SK-N-SH (cell line): Measurements from ENCODE around the gene TRDMT1. TPM values are rescaled to one million over a fixed set of nuclear protein-coding genes. Genes with fewer than 3 reads are reported as not detected.

ENCODE experiments used
- CTCF ChIA-PET: fragments of 300-600, 350-600 bp; formaldehyde crosslinking; extraction: SDS; loops from one replicate; lab custom pipeline; 2021; lab: Yijun Ruan, JAX
- POLR2A ChIA-PET: fragments of 350-600 bp; sonication (Branson Sonifier 250); formaldehyde crosslinking; extraction: SDS; loops from one replicate; lab custom pipeline; 2020; ENCODE audit warnings: antibody characterized with exemption, inconsistent platforms; lab: Yijun Ruan, JAX
- DNase-seq: peaks from one replicate; pipeline ENCODE4 v3.0.0; 2012
- H2AFZ ChIP-seq: fragments of 200-600 bp; sonication (generic); 2 replicates; pipeline ENCODE4 v1.8.1; 2016; ENCODE audit warnings: antibody characterized with exemption, mild to moderate bottlenecking, low read depth
- H3F3A ChIP-seq: fragments of 200-600 bp; sonication (generic); replicated peaks from 2 replicates; pipeline ENCODE3; 2016; ENCODE audit warnings: antibody characterized with exemption, mild to moderate bottlenecking; ENCODE audit not compliant: insufficient read depth
- H3K27ac ChIP-seq, 2 experiments: fragments of 200-500 bp in 1 of 2; fragments of 200-600 bp in 1 of 2; sonication (Bioruptor generic) in 1 of 2; sonication (generic), shearing (Covaris generic) in 1 of 2; 2 replicates each; pipeline versions ENCODE4 v1.5.1 to v1.6.1; 2014 to 2016; ENCODE audit warnings: low read depth in 2 of 2, inconsistent platforms in 1 of 2, low read length in 1 of 2, mild to moderate bottlenecking in 1 of 2, mixed read lengths in 1 of 2
- H3K27me3 ChIP-seq: fragments of 200-600 bp; sonication (generic), shearing (Covaris generic); 2 replicates; pipeline ENCODE4 v1.6.1; 2016; ENCODE audit warnings: mixed run types; ENCODE audit not compliant: insufficient read depth
- H3K36me3 ChIP-seq, 2 experiments: fragments of 200-500 bp in 1 of 2; fragments of 200-600 bp in 1 of 2; sonication (Bioruptor generic) in 1 of 2; sonication (generic) in 1 of 2; replicated peaks in 1 of 2; 2 replicates each; pipeline versions ENCODE3 to v1.5.1; 2014 to 2016; ENCODE audit warnings: low read length in 1 of 2, mild to moderate bottlenecking in 1 of 2; ENCODE audit not compliant: insufficient read depth in 2 of 2, control insufficient read depth in 1 of 2
- H3K4me1 ChIP-seq, 2 experiments: fragments of 200-500 bp in 1 of 2; fragments of 200-600 bp in 1 of 2; sonication (Bioruptor generic) in 1 of 2; sonication (generic), shearing (Covaris generic) in 1 of 2; 2 replicates each; pipeline versions ENCODE4 v1.5.1 to v1.6.1; 2014 to 2016; ENCODE audit warnings: low read depth in 1 of 2, low read length in 1 of 2, mixed run types in 1 of 2; ENCODE audit not compliant: insufficient read depth in 2 of 2, control insufficient read depth in 1 of 2
- H3K4me2 ChIP-seq: fragments of 200-600 bp; sonication (generic), shearing (Covaris generic); 2 replicates; pipeline ENCODE4 v1.6.1; 2017; ENCODE audit warnings: mixed run types
- H3K4me3 ChIP-seq, 2 experiments: fragments of 200-500 bp in 1 of 2; fragments of 200-600 bp in 1 of 2; sonication (Bioruptor generic) in 1 of 2; sonication (generic), shearing (Covaris generic) in 1 of 2; 2 replicates each; pipeline versions ENCODE4 v1.5.1 to v1.8.1; 2014 to 2016; ENCODE audit warnings: low read depth in 2 of 2, inconsistent platforms in 1 of 2, low read length in 1 of 2, mild to moderate bottlenecking in 1 of 2, mixed read lengths in 1 of 2, moderate library complexity in 1 of 2
- H3K79me2 ChIP-seq: fragments of 200-600 bp; sonication (generic); 2 replicates; pipeline ENCODE4 v1.8.1; 2017; ENCODE audit warnings: mild to moderate bottlenecking; ENCODE audit not compliant: insufficient read depth
- H3K9ac ChIP-seq: fragments of 200-600 bp; sonication (generic); 2 replicates; pipeline ENCODE4 v1.6.1; 2017; ENCODE audit warnings: mixed run types
- H3K9me2 ChIP-seq: fragments of 200-600 bp; sonication (generic); 2 replicates; pipeline ENCODE4 v1.6.1; 2017; ENCODE audit warnings: mixed run types
- H3K9me3 ChIP-seq: fragments of 200-600 bp; sonication (generic); 2 replicates; pipeline ENCODE4 v1.6.1; 2017; ENCODE audit warnings: mixed run types, mild to moderate bottlenecking, moderate library complexity
- H4K20me1 ChIP-seq: fragments of 200-600 bp; sonication (generic); 2 replicates; pipeline ENCODE4 v1.6.1; 2017; ENCODE audit warnings: mild to moderate bottlenecking, mixed run types; ENCODE audit not compliant: insufficient read depth
- CHD2 ChIP-seq: fragments of 150-350 bp; IDR thresholded peaks from 2 replicates; pipeline ENCODE4 v1.6.1; 2018; ENCODE audit warnings: low read length; ENCODE audit not compliant: partially characterized antibody
- CTCF ChIP-seq: fragments of 200-600 bp; sonication (generic); IDR thresholded peaks from 2 replicates; pipeline ENCODE4 v1.6.1; 2017; ENCODE audit warnings: antibody characterized with exemption, mild to moderate bottlenecking, moderate library complexity
- EP300 ChIP-seq, 2 experiments: IDR thresholded peaks; 2 replicates each; pipeline versions ENCODE4 v1.4.0 to v1.6.1; 2012; ENCODE audit warnings: borderline replicate concordance in 1 of 2, low read depth in 1 of 2, low read length in 1 of 2
- FOSL2 ChIP-seq: IDR thresholded peaks from 2 replicates; pipeline ENCODE4 v1.4.0; 2012; ENCODE audit warnings: low read depth, mild to moderate bottlenecking, moderate library complexity, borderline replicate concordance
- FOXJ3 ChIP-seq: sonication (generic); formaldehyde crosslinking; IDR thresholded peaks from 2 replicates; pipeline ENCODE4 v1.5.1; 2020; ENCODE audit warnings: mild to moderate bottlenecking, missing genetic modification reagents
- FOXM1 ChIP-seq: IDR thresholded peaks from 2 replicates; pipeline ENCODE4 v1.4.0; 2012; ENCODE audit warnings: low read depth, mild to moderate bottlenecking
- GABPA ChIP-seq: IDR thresholded peaks from 2 replicates; pipeline ENCODE4 v1.4.0; 2012; ENCODE audit warnings: low read depth, mild to moderate bottlenecking
- GATA2 ChIP-seq: sonication (generic); formaldehyde crosslinking; IDR thresholded peaks from 2 replicates; pipeline ENCODE4 v1.5.0; 2020; ENCODE audit warnings: mild to moderate bottlenecking, missing genetic modification reagents
- IRF3 ChIP-seq: fragments of 150-350 bp; IDR thresholded peaks from 2 replicates; pipeline ENCODE4 v1.6.1; 2016; ENCODE audit warnings: mild to moderate bottlenecking, low read depth, low read length
- NRF1 ChIP-seq: IDR thresholded peaks from 2 replicates; pipeline ENCODE4 v1.6.1; 2012; ENCODE audit warnings: low read depth, mild to moderate bottlenecking, low read length
- RFX5 ChIP-seq: IDR thresholded peaks from 2 replicates; pipeline ENCODE4 v1.6.1; 2012; ENCODE audit warnings: mild to moderate bottlenecking, improper control_type of control experiment, low read length
- SMC3 ChIP-seq: IDR thresholded peaks from 2 replicates; pipeline ENCODE4 v1.6.1; 2012; ENCODE audit warnings: low read depth, low read length, improper control_type of control experiment
- TCF12 ChIP-seq: IDR thresholded peaks from 2 replicates; pipeline ENCODE4 v1.4.0; 2012
- USF1 ChIP-seq: IDR thresholded peaks from 2 replicates; pipeline ENCODE4 v1.4.0; 2012; ENCODE audit warnings: low read depth, borderline replicate concordance
- USF2 ChIP-seq: fragments of 150-350 bp; IDR thresholded peaks from 2 replicates; pipeline ENCODE4 v1.6.1; 2017; ENCODE audit warnings: antibody characterized with exemption, low read length, low read depth, borderline replicate concordance
- WGBS: methylation state at CpG from one replicate; pipeline ENCODE4 v1.1.6; 2017; ENCODE audit warnings: low lambda C conversion rate; 5-methylcytosine and 5-hydroxymethylcytosine counted together
- polyA plus RNA-seq, 3 experiments: library from polyadenylated mRNA; depleted of rRNA; stranded (reverse); fragments of >200 nt; gene quantifications; 2 replicates each; pipeline ENCODE4 v1.2.3, GENCODE V29; 2012

The TRDMT1 gene
- polyA plus RNA-seq, 1 of the 3 experiments (the other 2 are of a cell fraction): 3.1 TPM

- Histone ChIP-seq H3K4me3 (no peak overlapping the region), H3K4me1 (no peaks in the 10 kb centered on the region), H3K36me3 (no peaks in the 10 kb centered on the region), H3K4me2 (no peak overlapping the region), H3K9ac (no peak overlapping the region), H3K79me2 (no peaks in the 10 kb centered on the region), H3K9me3 (no peaks in the 10 kb centered on the region), H3K27me3 (no peaks in the 10 kb centered on the region), H3K9me2 (no peaks in the 10 kb centered on the region), H4K20me1 (no peaks in the 10 kb centered on the region), H3K27ac (no peak overlapping the region), H3F3A (peaks cover 12% of the 10 kb centered on the region), H2AFZ (no peak overlapping the region)
- ChIA-PET POLR2A (no interaction called here), CTCF (interaction anchor here (1.1 to 1.2 kb wide), 4 partner anchors 9 to 17 kb away, joined by 3 to 5 read pairs (median 4); no protein-coding TSS in a partner anchor)
- no peak for DNase-seq
- TF ChIP-seq TCF12 (0 out of 2 replicates have a peak, but pooled peaks have one; percentile 13), EP300 (IDR thresholded peaks at IDR 0.05; ENCODE audit: borderline replicate concordance in 1 of 2, low read depth in 1 of 2, low read length in 1 of 2) (no peak)
These were observed 43.4 kb upstream of the TRDMT1 start for GRCh38 chr10:17244700-17245365.

- H3K9ac ChIP-seq: no peak overlapping the region
- H3K4me3 ChIP-seq: no peak overlapping the region
- ChIA-PET CTCF (interaction anchor here (0.7 to 1.9 kb wide), 5 partner anchors 11 to 389 kb away, joined by 3 to 7 read pairs (median 3); no protein-coding TSS in a partner anchor), POLR2A (no interaction called here)
- no peak overlapping the region for H3K4me2 ChIP-seq
- no peak overlapping the region for H3K27ac ChIP-seq
- 92% methylated on average over 5 of the region's 5 CpGs for WGBS
- peaks cover 20% of the 10 kb centered on the region for H4K20me1 ChIP-seq
- TF ChIP-seq NRF1 (no peak), SMC3 (no peak), GATA2 (no peak), CTCF (no peak), EP300 (IDR thresholded peaks at IDR 0.05; ENCODE audit: borderline replicate concordance in 1 of 2, low read depth in 1 of 2, low read length in 1 of 2) (no peak), IRF3 (no peak), FOXJ3 (CRISPR knock-in tag) (no peak), USF1 (no peak), FOXM1 (no peak), GABPA (no peak), TCF12 (no peak), CHD2 (no peak), USF2 (no peak), RFX5 (no peak), FOSL2 (no peak)
- H3K4me1 ChIP-seq: no peaks in the 10 kb centered on the region; a peak in 1 of 4 replicates
- peaks cover 10 to 11% of the 10 kb centered on the region in 2 experiments for H3K36me3 ChIP-seq
- H2AFZ ChIP-seq: no peak overlapping the region
- H3K79me2 ChIP-seq: no peaks in the 10 kb centered on the region
- H3K27me3 ChIP-seq: no peaks in the 10 kb centered on the region
- no peaks in the 10 kb centered on the region for H3K9me3 ChIP-seq
- DNase-seq: no peak
- no peaks in the 10 kb centered on the region for H3K9me2 ChIP-seq
- H3F3A ChIP-seq: peaks cover 43% of the 10 kb centered on the region
These were observed 40.3 kb upstream of the TRDMT1 start for GRCh38 chr10:17241611-17242333.
